Skin epidermis (tissue), 12 donors: ENCODE measurements around the gene FXYD3.
A peak's percentile ranks its signal among the peaks of the same experiment; 100 is the strongest.
"Not testable (repeated sequence)": the region's sequence is repeated elsewhere in the genome, so short reads cannot be mapped to it uniquely, and the experiment has no call there.

Experiments
- H3K27ac ChIP-seq, 21 experiments: fragments of 200-600 bp; sonication (generic) in 11 of 21; one replicate each; pipeline ENCODE4 v1.5.0; 2020; ENCODE audit warnings: mild to moderate bottlenecking in 3 of 21, inconsistent platforms in 2 of 21, moderate library complexity in 2 of 21
- H3K4me3 ChIP-seq, 7 experiments: fragments of 200-600 bp; sonication (generic) in 2 of 7; one replicate each; pipeline ENCODE4 v1.5.0; 2020; ENCODE audit warnings: inconsistent platforms in 2 of 7, mild to moderate bottlenecking in 2 of 7, moderate library complexity in 1 of 7

Gene FXYD3

GRCh38 chr19:35084509-35084762 is 31.2 kb upstream of the FXYD3 start:
- no peak overlapping the region for H3K4me3 ChIP-seq
- no peak overlapping the region for H3K27ac ChIP-seq

GRCh38 chr19:35085947-35086346 is 29.7 kb upstream of the FXYD3 start:
- H3K27ac ChIP-seq = peak overlapping the region in 2 of 21 experiments; percentile 4 to 10
- no peak overlapping the region for H3K4me3 ChIP-seq

GRCh38 chr19:35086455-35086854 is 29.2 kb upstream of the FXYD3 start:
- H3K27ac ChIP-seq = peak overlapping the region in 1 of 21 experiments; percentile 4

GRCh38 chr19:35087393-35087792 is 28.2 kb upstream of the FXYD3 start:
- no peak overlapping the region for H3K4me3 ChIP-seq
- H3K27ac ChIP-seq = no peak overlapping the region

More at GRCh38 chr19:35086455-35086854, 29.2 kb upstream of the FXYD3 start:
- no peak overlapping the region for H3K4me3 ChIP-seq

- no peak overlapping the region for H3K4me3 ChIP-seq
- H3K27ac ChIP-seq = no peak overlapping the region
Measured at GRCh38 chr19:35088131-35088913, 27.3 kb upstream of the FXYD3 start.

GRCh38 chr19:35089554-35089953 is 26.1 kb upstream of the FXYD3 start:
- H3K27ac ChIP-seq = no peak overlapping the region
- H3K4me3 ChIP-seq = no peak overlapping the region

GRCh38 chr19:35090160-35090505 is 25.5 kb upstream of the FXYD3 start:
- no peak overlapping the region for H3K4me3 ChIP-seq
- peak overlapping the region in 1 of 21 experiments; percentile 60 for H3K27ac ChIP-seq

- Histone ChIP-seq H3K27ac (peak overlapping the region in 3 of 21 experiments; percentile 6 to 60 (median 12)), H3K4me3 (peak overlapping the region in 1 of 7 experiments; percentile 12)
Measured at GRCh38 chr19:35090506-35091214, 25.0 kb upstream of the FXYD3 start.

GRCh38 chr19:35093430-35093829 is 22.2 kb upstream of the FXYD3 start:
- H3K27ac ChIP-seq = peak overlapping the region in 1 of 21 experiments; percentile 42
- no peak overlapping the region for H3K4me3 ChIP-seq

GRCh38 chr19:35093941-35094647 is 21.5 kb upstream of the FXYD3 start:
- no peak overlapping the region for H3K27ac ChIP-seq
- no peak overlapping the region for H3K4me3 ChIP-seq

- Histone ChIP-seq H3K27ac (no peak overlapping the region), H3K4me3 (no peak overlapping the region)
Measured at GRCh38 chr19:35094656-35095055, 21.0 kb upstream of the FXYD3 start.

GRCh38 chr19:35095667-35096368 is 19.8 kb upstream of the FXYD3 start:
- peak overlapping the region in 11 of 21 experiments; percentile 16 to 68 (median 44) for H3K27ac ChIP-seq
- H3K4me3 ChIP-seq = no peak overlapping the region

GRCh38 chr19:35098413-35099049 is 17.1 kb upstream of the FXYD3 start:
- no peak overlapping the region for H3K4me3 ChIP-seq
- H3K27ac ChIP-seq = peak overlapping the region in 9 of 21 experiments; percentile 7 to 75 (median 30)

- Histone ChIP-seq H3K27ac (peak overlapping the region in 3 of 21 experiments; percentile 30 to 75 (median 37)), H3K4me3 (no peak overlapping the region)
Measured at GRCh38 chr19:35099155-35099896, 16.3 kb upstream of the FXYD3 start.

- no peak overlapping the region for H3K4me3 ChIP-seq
- H3K27ac ChIP-seq = no peak overlapping the region
Measured at GRCh38 chr19:35099897-35100275, 15.7 kb upstream of the FXYD3 start.

GRCh38 chr19:35100588-35101533 is 14.8 kb upstream of the FXYD3 start:
- no peak overlapping the region for H3K27ac ChIP-seq
- H3K4me3 ChIP-seq = no peak overlapping the region

- H3K27ac ChIP-seq, H3K4me3 ChIP-seq: not testable (repeated sequence)
Measured at GRCh38 chr19:35101949-35102348, 13.7 kb upstream of the FXYD3 start.

GRCh38 chr19:35103614-35104013 is 12.0 kb upstream of the FXYD3 start:
- not testable (repeated sequence) for H3K4me3 ChIP-seq, H3K27ac ChIP-seq
